Thyroid gland (tissue), 4 donors: ENCODE results near the gene RNF111. TPM values are rescaled to one million over a fixed set of nuclear protein-coding genes. Genes with fewer than 3 reads are reported as not detected.

ENCODE experiments used
- DNase-seq, 2 donors: peaks; one replicate each; pipeline ENCODE4 v3.0.0-alpha.2; 2019
- H3K27ac ChIP-seq, 3 donors: fragments of 200-600 bp; sonication (generic); 1 replicate in 2 of 3; 2 replicates in 1 of 3; pipeline ENCODE4 v1.5.1; 2016 to 2019; ENCODE audit warnings: mild to moderate bottlenecking in 1 of 3, moderate library complexity in 1 of 3
- H3K27me3 ChIP-seq: fragments of 200-600 bp; sonication (generic); one replicate; pipeline ENCODE4 v1.5.1; 2019
- H3K36me3 ChIP-seq, 2 donors: fragments of 200-600 bp; sonication (generic); one replicate each; pipeline ENCODE4 v1.5.1; 2016 to 2019
- H3K4me1 ChIP-seq, 2 donors: fragments of 200-600 bp; sonication (generic); one replicate each; pipeline ENCODE4 v1.5.1; 2017 to 2019
- H3K4me3 ChIP-seq, 3 donors: fragments of 200-600 bp; sonication (generic); replicated peaks in 1 of 3; 1 replicate in 2 of 3; 2 replicates in 1 of 3; pipeline ENCODE4 v1.5.1; 2016; ENCODE audit warnings: mild to moderate bottlenecking in 1 of 3
- H3K9me3 ChIP-seq: fragments of 200-600 bp; sonication (generic); one replicate; pipeline ENCODE4 v1.5.1; 2017
- CTCF ChIP-seq, 6 experiments: fragments of 200-600 bp in 3 of 6; fragments of 450-650 bp in 3 of 6; sonication (generic) in 3 of 6; IDR thresholded peaks; one replicate each; pipeline ENCODE4 v1.5.1; 2016 to 2019; ENCODE audit warnings: antibody characterized with exemption in 6 of 6, mild to moderate bottlenecking in 2 of 6, inconsistent platforms in 1 of 6, moderate library complexity in 1 of 6
- POLR2A ChIP-seq, 2 donors: fragments of 450-650 bp; IDR thresholded peaks; one replicate each; pipeline ENCODE4 v1.6.1; 2017; ENCODE audit warnings: antibody characterized with exemption in 2 of 2, mild to moderate bottlenecking in 2 of 2, moderate library complexity in 1 of 2
- WGBS, 2 donors: methylation state at CpG; one replicate each; pipeline ENCODE4 v1.1.5; 2017; 5-methylcytosine and 5-hydroxymethylcytosine counted together
- intact Hi-C: fragments of 100-400 bp; cut with DNase I; formaldehyde crosslinking; loops from one replicate; pipeline ENCODE4 v1.15.1; 2023
- total RNA-seq, 4 donors: library from RNA; depleted of rRNA; stranded (reverse); fragments of >200 nt; gene quantifications; one replicate each; pipeline ENCODE4 v1.2.3, GENCODE V29; 2016

RNF111 gene
- total RNA-seq, 4 donors from 2014 or later = 19.1 to 33.2 (median 27.4) TPM

- 64 to 92% methylated on average over 2 of the region's 2 CpGs for WGBS, 2 donors
- H3K36me3 ChIP-seq = peaks cover 10 to 21% of the 10 kb centered on the region in 2 donors
- no peak overlapping the region for H3K27ac ChIP-seq
These were observed 111.8 kb downstream of the RNF111 start for GRCh38 chr15:59099162-59099685.

DNA sequence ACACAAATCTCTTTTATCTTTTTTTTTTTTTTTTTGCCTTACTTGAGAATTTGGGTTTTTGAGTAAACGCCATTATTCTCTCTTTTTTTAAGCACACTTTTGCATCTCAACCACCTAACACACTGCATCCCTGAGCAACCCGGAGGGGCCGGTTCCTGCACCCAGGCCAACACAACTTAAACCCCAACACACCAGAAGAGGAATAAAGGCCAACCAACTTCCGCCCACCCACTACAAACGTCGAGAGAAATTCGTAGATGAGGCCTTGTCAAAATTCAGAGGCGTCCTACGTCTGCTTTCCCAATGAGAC, 117.1 kb downstream of the RNF111 start:
- no peak for DNase-seq
- H3K36me3 ChIP-seq = no peaks in the 10 kb centered on the region
- WGBS, 2 donors = 0 to 1% methylated on average over 9 of the region's 9 CpGs
- no peak overlapping the region for H3K27ac ChIP-seq
- no peaks in the 10 kb centered on the region for H3K4me1 ChIP-seq
- intact Hi-C loops = loop anchor here (10.0 kb wide), 1 partner anchor 120 kb away; the partner anchor contains the start of gene RNF111
- H3K27me3 ChIP-seq = no peaks in the 10 kb centered on the region
- peak overlapping the region in 2 of 3 donors; percentile 39 to 58 for H3K4me3 ChIP-seq
- TF ChIP-seq POLR2A (IDR thresholded peaks at IDR 0.05) (no peak), CTCF (IDR thresholded peaks at IDR 0.05) (no peak)
- H3K9me3 ChIP-seq = no peaks in the 10 kb centered on the region

More at GRCh38 chr15:59099162-59099685, 111.8 kb downstream of the RNF111 start:
- no peaks in the 10 kb centered on the region for H3K9me3 ChIP-seq
- H3K4me1 ChIP-seq = no peaks in the 10 kb centered on the region
- no peak for TF ChIP-seq CTCF (IDR thresholded peaks at IDR 0.05)
- TF ChIP-seq POLR2A (IDR thresholded peaks at IDR 0.05) = no peak
- DNase-seq = no peak
- no peaks in the 10 kb centered on the region for H3K27me3 ChIP-seq
- intact Hi-C loops = no loop called here
- H3K4me3 ChIP-seq = no peak overlapping the region

- TF ChIP-seq POLR2A (IDR thresholded peaks at IDR 0.05) (peak in 1 of 2 donors; percentile 37), CTCF (IDR thresholded peaks at IDR 0.05) (no peak)
- Histone ChIP-seq H3K27me3 (no peaks in the 10 kb centered on the region), H3K4me1 (no peaks in the 10 kb centered on the region), H3K36me3 (no peaks in the 10 kb centered on the region), H3K9me3 (no peaks in the 10 kb centered on the region), H3K27ac (no peak within 1 kb of the TSS), H3K4me3 (peak within 1 kb of the TSS; percentile 39 to 71 (median 58))
- 0 to 1% methylated on average over 28 to 57 of the region's 57 CpGs for WGBS, 2 donors
- peak; percentile 84 to 85 for DNase-seq
- intact Hi-C loops = loop anchor here (10.0 kb wide), 1 partner anchor 120 kb away; the partner anchor contains the start of gene RNF111
These were observed 117.7 kb downstream of the RNF111 start, which contains the start of gene CCNB2 for GRCh38 chr15:59104912-59105732. TSS of gene CCNB2 (plus strand) at chr15:59105146. CDS start at chr15:59105269, 123 bp downstream.

DNA sequence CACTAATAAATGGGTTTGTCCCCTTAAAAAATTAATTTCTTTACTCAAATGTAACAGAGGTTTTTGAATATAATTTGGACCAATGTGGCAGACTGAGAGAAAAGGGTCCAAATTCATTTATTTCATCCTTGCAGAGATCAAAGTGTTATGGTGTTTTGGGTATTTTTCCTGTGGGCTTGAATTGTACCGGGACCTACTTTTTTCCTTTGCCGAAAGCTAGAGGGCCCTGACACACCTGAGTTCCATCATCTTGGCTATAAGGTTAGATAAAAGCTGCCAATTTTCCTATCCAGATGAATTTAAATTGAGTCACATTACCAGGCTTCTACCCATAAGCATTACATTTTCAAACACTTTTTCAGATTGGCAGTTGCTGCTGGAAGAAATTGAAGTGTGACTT, 118.4 kb downstream of the RNF111 start:
- no peaks in the 10 kb centered on the region for H3K4me1 ChIP-seq
- no peak overlapping the region for H3K4me3 ChIP-seq
- no peak overlapping the region for H3K27ac ChIP-seq
- no peaks in the 10 kb centered on the region for H3K27me3 ChIP-seq
- intact Hi-C loops = loop anchor here (10.0 kb wide), 1 partner anchor 121 kb away; the partner anchor contains the start of gene RNF111
- TF ChIP-seq POLR2A (IDR thresholded peaks at IDR 0.05) = no peak
- TF ChIP-seq CTCF (IDR thresholded peaks at IDR 0.05) = no peak
- no peaks in the 10 kb centered on the region for H3K9me3 ChIP-seq
- H3K36me3 ChIP-seq = no peaks in the 10 kb centered on the region
- no peak for DNase-seq
- WGBS, 2 donors = 26 to 31% methylated on average over 2 of the region's 2 CpGs

DNA sequence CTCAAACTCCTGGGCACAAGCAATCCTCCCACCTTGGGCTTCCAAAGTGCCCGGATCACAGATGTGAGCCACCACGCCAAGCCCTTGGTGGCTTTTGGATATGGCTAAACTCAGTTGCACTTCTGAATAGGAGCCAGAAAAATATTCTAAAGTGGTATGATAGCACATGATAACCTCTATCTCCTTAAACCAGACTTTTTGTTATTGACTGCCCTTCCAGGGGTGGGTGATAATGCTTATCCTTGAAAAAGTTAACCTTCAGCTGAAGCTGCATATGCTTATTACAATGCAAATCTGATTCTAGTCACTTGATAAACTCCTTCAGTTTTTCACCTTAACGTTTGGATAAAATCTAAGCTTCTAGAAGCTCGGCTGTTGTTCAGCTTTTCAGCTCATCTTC, 123.8 kb downstream of the RNF111 start:
- no peak for DNase-seq
- no peak overlapping the region for H3K27ac ChIP-seq
- H3K36me3 ChIP-seq = no peaks in the 10 kb centered on the region
- no peak for TF ChIP-seq CTCF (IDR thresholded peaks at IDR 0.05)
- no peak for TF ChIP-seq POLR2A (IDR thresholded peaks at IDR 0.05)
- no peak overlapping the region for H3K4me3 ChIP-seq
- WGBS, 2 donors = 92 to 95% methylated on average over 4 of the region's 4 CpGs
- H3K9me3 ChIP-seq = no peaks in the 10 kb centered on the region
- no peaks in the 10 kb centered on the region for H3K27me3 ChIP-seq
- intact Hi-C loops = no loop called here
- H3K4me1 ChIP-seq = no peaks in the 10 kb centered on the region
